ENCODE results near the gene TOP3A. TPM values are rescaled to one million over a fixed set of nuclear protein-coding genes. Genes with fewer than 3 reads are reported as not detected.
A peak's percentile ranks its signal among the peaks of the same experiment; 100 is the strongest.

The TOP3A gene
- total RNA-seq, 1 experiment from 2014 or later, result 19.0 TPM

DNA sequence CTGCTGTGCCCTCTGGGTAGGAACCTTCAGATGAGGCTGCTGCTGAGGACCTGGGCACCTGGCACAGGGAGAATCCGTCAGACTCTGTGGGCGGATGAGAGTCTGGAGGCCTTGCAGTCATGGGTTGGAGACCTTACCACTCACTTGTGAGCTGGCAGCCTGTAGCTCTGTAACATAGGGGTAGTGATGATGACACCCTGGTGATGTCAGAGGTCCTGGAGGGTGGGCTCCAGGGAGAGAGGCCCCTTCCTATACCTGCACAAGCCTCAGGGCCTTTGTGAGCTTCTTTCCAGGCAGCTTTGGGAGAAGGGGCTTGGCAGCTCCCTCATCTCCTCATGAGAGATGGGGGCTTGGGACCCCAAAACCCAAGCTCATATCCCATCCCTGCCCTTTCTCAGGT, 52.7 kb downstream of the TOP3A start:
- Histone ChIP-seq H3K9ac (ENCODE audit: low read length) (peak overlapping the region; percentile 81), H3K27ac (ENCODE audit: low read length) (no peak overlapping the region)
- no peak for DNase-seq

DNA sequence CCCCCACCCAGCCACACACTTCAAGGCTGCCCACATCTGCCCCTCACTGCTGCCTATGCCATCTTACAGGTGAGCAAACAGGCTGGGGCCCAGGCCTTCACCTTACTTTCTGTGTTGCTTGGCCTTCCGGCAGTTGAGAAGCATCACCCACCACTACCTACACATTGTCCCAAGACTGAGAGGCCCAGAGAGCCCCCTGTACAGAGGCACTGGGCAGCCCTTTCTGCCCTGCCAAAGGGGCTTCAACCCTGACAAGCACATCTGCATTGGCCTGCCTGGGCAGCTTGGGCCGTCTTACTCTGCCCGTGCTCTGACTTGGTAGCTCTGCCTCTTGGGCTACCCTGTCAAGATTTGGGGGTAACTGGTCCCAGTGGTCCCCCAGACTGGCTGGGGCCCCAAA, 53.1 kb downstream of the TOP3A start:
- H3K4me3 ChIP-seq (ENCODE audit: low read length), result peak overlapping the region; percentile 77

More for the DNA sequence above, 52.7 kb downstream of the TOP3A start:
- no peak overlapping the region for H2AFZ ChIP-seq (ENCODE audit: low read length)
- peaks cover 31% of the 10 kb centered on the region for H3K4me1 ChIP-seq (ENCODE audit: low read length)
- peak overlapping the region; percentile 77; the same call in 1 of the 2 replicates for H3K4me3 ChIP-seq (ENCODE audit: low read length)
- H3K36me3 ChIP-seq (ENCODE audit: insufficient read depth, low read length), result no peaks in the 10 kb centered on the region
- H4K20me1 ChIP-seq (ENCODE audit: insufficient read depth, low read depth, low read length), result peaks cover 6% of the 10 kb centered on the region; the same call in 1 of the 2 replicates
- peak overlapping the region; percentile 79 for H3K4me2 ChIP-seq (ENCODE audit: low read depth, low read length, poor library complexity, severe bottlenecking)
- no peaks in the 10 kb centered on the region for H3K9me2 ChIP-seq (replicated peaks; ENCODE audit: insufficient read depth, low read length)
- H3K9me3 ChIP-seq (ENCODE audit: low read length), result no peaks in the 10 kb centered on the region
- H3K27me3 ChIP-seq (ENCODE audit: low read length), result no peaks in the 10 kb centered on the region
- H3K79me2 ChIP-seq (ENCODE audit: low read length), result peaks cover 14% of the 10 kb centered on the region

DNA sequence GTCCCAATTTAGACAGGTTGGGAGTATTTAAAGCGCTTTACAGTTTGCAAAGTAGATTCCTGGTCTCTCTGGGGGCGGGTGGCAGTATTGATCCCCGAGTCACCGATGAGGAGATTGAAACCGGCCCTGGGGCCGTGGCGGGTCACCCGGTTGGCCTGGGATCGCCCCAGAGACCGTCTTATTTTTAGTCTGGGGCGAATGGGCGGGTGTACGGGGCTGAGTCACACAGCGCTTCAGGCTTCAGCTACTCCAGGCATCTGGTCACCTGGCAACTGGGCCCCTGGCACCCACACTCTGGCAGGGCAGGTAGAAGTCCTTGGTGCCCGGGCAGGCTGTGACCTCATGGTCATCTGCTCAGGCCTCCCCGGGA, 53.7 kb downstream of the TOP3A start:
- peak overlapping the region; percentile 79 for H3K4me2 ChIP-seq (ENCODE audit: low read depth, low read length, poor library complexity, severe bottlenecking)
- H3K27ac ChIP-seq (ENCODE audit: low read length), result peak overlapping the region; percentile 65
- DNase-seq, result peak; percentile 74
- no peaks in the 10 kb centered on the region for H3K36me3 ChIP-seq (ENCODE audit: insufficient read depth, low read length)
- H3K79me2 ChIP-seq (ENCODE audit: low read length), result peaks cover 23% of the 10 kb centered on the region
- H3K4me1 ChIP-seq (ENCODE audit: low read length), result peaks cover 35% of the 10 kb centered on the region
- H3K9me2 ChIP-seq (replicated peaks; ENCODE audit: insufficient read depth, low read length), result no peaks in the 10 kb centered on the region
- H3K27me3 ChIP-seq (ENCODE audit: low read length), result no peaks in the 10 kb centered on the region
- peaks cover 9% of the 10 kb centered on the region; the same call in 1 of the 2 replicates for H4K20me1 ChIP-seq (ENCODE audit: insufficient read depth, low read depth, low read length)
- H3K4me3 ChIP-seq (ENCODE audit: low read length), result peak overlapping the region; percentile 77
- peak overlapping the region; percentile 81 for H3K9ac ChIP-seq (ENCODE audit: low read length)
- H3K9me3 ChIP-seq (ENCODE audit: low read length), result no peaks in the 10 kb centered on the region
- peak overlapping the region; percentile 93 for H2AFZ ChIP-seq (ENCODE audit: low read length)

More for the DNA sequence above, 53.1 kb downstream of the TOP3A start:
- H3K9me3 ChIP-seq (ENCODE audit: low read length), result no peaks in the 10 kb centered on the region
- no peaks in the 10 kb centered on the region for H3K9me2 ChIP-seq (replicated peaks; ENCODE audit: insufficient read depth, low read length)
- no peak for DNase-seq
- H3K27me3 ChIP-seq (ENCODE audit: low read length), result no peaks in the 10 kb centered on the region
- H3K9ac ChIP-seq (ENCODE audit: low read length), result peak overlapping the region; percentile 81
- no peaks in the 10 kb centered on the region for H3K36me3 ChIP-seq (ENCODE audit: insufficient read depth, low read length)
- peak overlapping the region; percentile 79 for H3K4me2 ChIP-seq (ENCODE audit: low read depth, low read length, poor library complexity, severe bottlenecking)
- H4K20me1 ChIP-seq (ENCODE audit: insufficient read depth, low read depth, low read length), result peaks cover 9% of the 10 kb centered on the region; the same call in 1 of the 2 replicates
- peaks cover 35% of the 10 kb centered on the region for H3K4me1 ChIP-seq (ENCODE audit: low read length)
- H3K79me2 ChIP-seq (ENCODE audit: low read length), result peaks cover 18% of the 10 kb centered on the region
- H3K27ac ChIP-seq (ENCODE audit: low read length), result no peak overlapping the region
- no peak overlapping the region for H2AFZ ChIP-seq (ENCODE audit: low read length)

DNA sequence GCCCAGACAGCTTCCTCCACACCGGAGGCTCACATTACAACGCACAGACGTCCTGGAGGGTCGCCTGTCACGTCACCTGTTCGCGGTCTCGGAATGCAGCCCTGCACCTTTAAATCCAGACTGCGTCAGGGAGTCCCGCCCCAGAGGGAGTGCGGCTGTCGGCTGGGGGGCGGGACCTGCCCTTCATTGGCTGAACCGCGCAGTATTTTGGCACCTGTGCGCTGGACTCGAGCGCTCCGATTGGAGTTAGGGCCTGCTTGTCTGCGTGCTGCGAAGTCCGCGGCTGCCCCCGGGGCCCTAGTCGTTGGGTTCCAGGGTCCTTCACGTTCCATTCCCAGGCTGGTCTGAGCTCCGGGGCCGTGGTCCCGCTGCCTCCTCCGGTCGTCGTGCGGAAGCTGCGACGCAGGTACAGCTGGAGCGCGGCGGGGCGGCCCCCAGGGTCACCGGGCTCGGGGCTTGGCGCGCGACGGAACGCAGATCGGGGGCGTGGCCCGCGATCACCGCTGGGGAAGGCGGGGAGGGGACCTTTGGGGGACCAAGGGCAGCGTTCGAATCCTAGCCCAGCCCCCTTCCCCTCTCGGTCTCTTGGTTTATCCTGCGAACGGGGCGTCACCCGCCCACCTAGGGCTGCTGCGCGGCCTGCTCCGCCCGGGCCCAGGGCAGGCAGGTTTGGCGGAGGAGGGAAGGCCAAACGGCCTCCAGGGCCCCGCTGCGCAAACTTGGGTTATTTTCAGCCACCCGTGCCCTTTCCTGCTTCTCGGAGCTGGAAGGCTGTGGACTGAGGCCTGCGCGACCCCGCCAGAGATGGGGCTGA, 54.3 kb downstream of the TOP3A start, which contains the start of gene MIEF2:
Gene MIEF2 (plus strand): TSS at position 331 of the 814 bp plus-strand sequence. CDS start 2,059 bp downstream, outside the sequence.
- Histone ChIP-seq H3K27ac (ENCODE audit: low read length) (peak within 1 kb of the TSS; percentile 65), H3K4me3 (ENCODE audit: low read length) (peak within 1 kb of the TSS; percentile 77), H4K20me1 (ENCODE audit: insufficient read depth, low read depth, low read length) (peaks cover 9% of the 10 kb centered on the region; the same call in 1 of the 2 replicates), H3K36me3 (ENCODE audit: insufficient read depth, low read length) (no peaks in the 10 kb centered on the region), H3K4me1 (ENCODE audit: low read length) (peaks cover 35% of the 10 kb centered on the region), H3K79me2 (ENCODE audit: low read length) (peaks cover 29% of the 10 kb centered on the region), H3K9ac (ENCODE audit: low read length) (peak within 1 kb of the TSS; percentile 81), H3K9me2 (replicated peaks; ENCODE audit: insufficient read depth, low read length) (no peaks in the 10 kb centered on the region), H2AFZ (ENCODE audit: low read length) (peak within 1 kb of the TSS; percentile 93), H3K27me3 (ENCODE audit: low read length) (no peaks in the 10 kb centered on the region), H3K9me3 (ENCODE audit: low read length) (no peaks in the 10 kb centered on the region), H3K4me2 (ENCODE audit: low read depth, low read length, poor library complexity, severe bottlenecking) (peak within 1 kb of the TSS; percentile 79)
- peak; percentile 98 for DNase-seq

DNA sequence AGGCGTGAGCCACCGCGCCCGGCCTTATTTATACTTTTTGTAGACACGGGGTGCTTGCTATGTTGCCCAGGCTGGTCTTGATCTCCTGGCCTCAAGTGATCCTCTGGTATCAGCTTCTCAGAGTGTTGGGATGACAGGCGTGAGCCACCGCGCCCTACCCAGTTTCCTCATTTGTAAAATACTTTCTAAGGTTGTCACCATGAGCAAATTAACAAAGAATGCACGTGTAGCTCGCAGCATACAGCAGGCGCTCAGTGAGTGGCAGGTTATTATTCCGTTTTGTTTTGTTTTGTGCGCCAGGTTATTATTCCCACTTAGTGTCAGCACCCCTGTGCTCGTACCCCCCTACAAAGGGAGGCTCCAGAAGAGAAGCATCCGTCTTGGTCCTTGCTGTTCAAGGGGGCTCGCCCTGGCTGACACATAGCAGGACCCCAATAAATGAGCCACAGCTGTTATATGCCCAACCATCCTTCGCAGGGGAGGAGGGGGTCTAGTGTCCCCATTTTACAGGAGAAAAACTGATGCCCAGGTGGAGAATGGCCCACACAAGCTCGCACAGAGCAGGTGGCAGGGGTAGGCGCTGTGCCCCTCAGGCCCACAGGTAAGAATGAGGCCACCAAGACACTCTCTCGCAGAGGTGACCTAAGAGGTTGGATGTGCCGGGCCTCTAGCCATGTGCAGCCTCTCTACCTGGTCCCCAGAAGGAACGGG, 55.0 kb downstream of the TOP3A start:
- peaks cover 3% of the 10 kb centered on the region; the same call in 1 of the 2 replicates for H3K36me3 ChIP-seq (ENCODE audit: insufficient read depth, low read length)
- peaks cover 29% of the 10 kb centered on the region for H3K79me2 ChIP-seq (ENCODE audit: low read length)
- peak overlapping the region; percentile 77 for H3K4me3 ChIP-seq (ENCODE audit: low read length)
- DNase-seq, result no peak
- H3K4me2 ChIP-seq (ENCODE audit: low read depth, low read length, poor library complexity, severe bottlenecking), result peak overlapping the region; percentile 79
- peaks cover 35% of the 10 kb centered on the region for H3K4me1 ChIP-seq (ENCODE audit: low read length)
- H2AFZ ChIP-seq (ENCODE audit: low read length), result peak overlapping the region; percentile 93
- H3K9me2 ChIP-seq (replicated peaks; ENCODE audit: insufficient read depth, low read length), result no peaks in the 10 kb centered on the region
- H3K27me3 ChIP-seq (ENCODE audit: low read length), result no peaks in the 10 kb centered on the region
- H3K27ac ChIP-seq (ENCODE audit: low read length), result no peak overlapping the region
- peak overlapping the region; percentile 81 for H3K9ac ChIP-seq (ENCODE audit: low read length)
- no peaks in the 10 kb centered on the region for H3K9me3 ChIP-seq (ENCODE audit: low read length)
- peaks cover 9% of the 10 kb centered on the region; the same call in 1 of the 2 replicates for H4K20me1 ChIP-seq (ENCODE audit: insufficient read depth, low read depth, low read length)

DNA sequence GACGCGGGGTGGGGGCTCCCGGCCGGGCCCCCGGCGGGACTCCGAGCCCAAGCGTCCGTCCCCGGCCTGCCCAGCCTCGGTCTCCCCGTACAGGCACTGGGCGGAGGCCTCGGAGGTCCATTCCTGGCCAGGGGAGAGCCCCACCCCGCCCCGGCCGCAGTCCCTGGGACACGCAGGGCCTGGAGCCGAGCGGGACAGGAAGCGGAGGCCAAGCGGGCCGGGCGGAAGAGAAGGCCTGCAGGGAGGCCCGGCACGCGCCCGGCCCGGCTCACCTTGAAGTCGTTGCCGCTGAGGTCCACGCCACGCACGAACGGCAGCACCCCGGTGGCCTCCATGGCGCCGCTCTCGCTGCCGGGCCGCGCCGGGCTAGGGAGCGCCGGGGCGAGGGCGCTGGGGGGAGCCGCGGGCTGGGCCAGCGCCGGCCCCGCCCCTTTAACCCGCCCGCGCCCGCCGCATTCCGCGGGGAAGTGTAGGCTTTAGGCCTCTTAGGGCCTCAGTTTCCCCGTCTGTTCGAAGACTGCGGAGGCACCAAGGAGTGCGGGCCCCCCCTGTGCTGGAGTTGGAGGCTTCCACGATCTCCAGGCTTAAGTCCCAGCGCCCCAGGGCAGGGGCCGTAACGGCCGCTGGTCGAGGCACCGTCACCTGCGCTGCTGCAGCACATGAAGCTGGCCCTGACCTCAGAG, 56.3 kb downstream of the TOP3A start, which contains the start of gene FLII:
Gene FLII (minus strand): TSS at position 383 of the 683 bp plus-strand sequence. CDS start 48 bp downstream, at position 335.
- Histone ChIP-seq H4K20me1 (ENCODE audit: insufficient read depth, low read depth, low read length) (peaks cover 9% of the 10 kb centered on the region; the same call in 1 of the 2 replicates), H3K4me3 (ENCODE audit: low read length) (peak within 1 kb of the TSS; percentile 83), H3K9me2 (replicated peaks; ENCODE audit: insufficient read depth, low read length) (no peaks in the 10 kb centered on the region), H3K9ac (ENCODE audit: low read length) (peak within 1 kb of the TSS; percentile 94), H3K4me2 (ENCODE audit: low read depth, low read length, poor library complexity, severe bottlenecking) (peak within 1 kb of the TSS; percentile 86), H3K27ac (ENCODE audit: low read length) (peak within 1 kb of the TSS; percentile 55), H2AFZ (ENCODE audit: low read length) (peak within 1 kb of the TSS; percentile 100), H3K4me1 (ENCODE audit: low read length) (peaks cover 35% of the 10 kb centered on the region), H3K27me3 (ENCODE audit: low read length) (no peaks in the 10 kb centered on the region), H3K9me3 (ENCODE audit: low read length) (no peaks in the 10 kb centered on the region), H3K79me2 (ENCODE audit: low read length) (peaks cover 29% of the 10 kb centered on the region), H3K36me3 (ENCODE audit: insufficient read depth, low read length) (peaks cover 6% of the 10 kb centered on the region; the same call in 1 of the 2 replicates)
- DNase-seq, result peak; percentile 76

DNA sequence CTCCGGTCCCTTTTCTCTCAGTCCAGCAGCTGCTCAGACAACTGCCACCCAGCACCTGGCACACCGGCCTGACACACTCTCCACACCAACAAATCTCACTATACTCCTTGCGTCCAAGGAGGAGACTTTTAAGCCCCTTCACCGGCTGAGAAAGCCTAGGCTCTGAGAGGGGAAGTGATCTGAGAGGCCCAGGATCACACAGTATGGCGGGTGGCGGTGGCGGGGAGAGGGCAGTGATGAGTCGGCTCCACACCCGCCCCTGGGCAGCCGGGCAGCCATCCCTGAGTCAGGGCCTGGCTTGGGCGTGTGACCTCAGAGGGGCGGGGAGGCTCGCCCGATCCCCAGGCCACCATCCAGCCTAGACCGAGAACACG, 56.8 kb downstream of the TOP3A start:
- Histone ChIP-seq H3K9ac (ENCODE audit: low read length) (peak overlapping the region; percentile 94), H3K9me3 (ENCODE audit: low read length) (no peaks in the 10 kb centered on the region), H3K4me1 (ENCODE audit: low read length) (peaks cover 35% of the 10 kb centered on the region), H4K20me1 (ENCODE audit: insufficient read depth, low read depth, low read length) (peaks cover 9% of the 10 kb centered on the region; the same call in 1 of the 2 replicates), H3K27ac (ENCODE audit: low read length) (peak overlapping the region; percentile 45; the same call in 1 of the 2 replicates), H2AFZ (ENCODE audit: low read length) (peak overlapping the region; percentile 100), H3K36me3 (ENCODE audit: insufficient read depth, low read length) (peaks cover 6% of the 10 kb centered on the region; the same call in 1 of the 2 replicates), H3K9me2 (replicated peaks; ENCODE audit: insufficient read depth, low read length) (no peaks in the 10 kb centered on the region), H3K27me3 (ENCODE audit: low read length) (no peaks in the 10 kb centered on the region), H3K4me2 (ENCODE audit: low read depth, low read length, poor library complexity, severe bottlenecking) (peak overlapping the region; percentile 86), H3K79me2 (ENCODE audit: low read length) (peaks cover 29% of the 10 kb centered on the region), H3K4me3 (ENCODE audit: low read length) (peak overlapping the region; percentile 83)
- peak; percentile 75 for DNase-seq

All from Karpas-422 (cell line).